Measurements from ENCODE around the gene PHACTR1.

The PHACTR1 gene

GRCh38 chr6:12869816-12870432, 153.4 kb downstream of the PHACTR1 start:
- TF ChIP-seq POLR2A (IDR thresholded peaks at IDR 0.05; ENCODE audit: low read depth, low read length) = no peak
- no peak for FAIRE-seq
- DNase-seq (ENCODE audit: insufficient read length, low spot score) = no peak

- DNase-seq (ENCODE audit: insufficient read length, low spot score) = no peak
- no peak for TF ChIP-seq POLR2A (IDR thresholded peaks at IDR 0.05; ENCODE audit: low read depth, low read length)
- FAIRE-seq = no peak
Observed at GRCh38 chr6:12873691-12874090, 157.1 kb downstream of the PHACTR1 start.

GRCh38 chr6:12875051-12875450, 158.5 kb downstream of the PHACTR1 start:
- FAIRE-seq (no peak), DNase-seq (ENCODE audit: insufficient read length, low spot score) (no peak)
- TF ChIP-seq POLR2A (IDR thresholded peaks at IDR 0.05; ENCODE audit: low read depth, low read length) = no peak

- FAIRE-seq = no peak
- no peak for DNase-seq (ENCODE audit: insufficient read length, low spot score)
- no peak for TF ChIP-seq POLR2A (IDR thresholded peaks at IDR 0.05; ENCODE audit: low read depth, low read length)
Observed at GRCh38 chr6:12878741-12879140, 162.2 kb downstream of the PHACTR1 start.

GRCh38 chr6:12882761-12883290, 166.3 kb downstream of the PHACTR1 start:
- DNase-seq (ENCODE audit: insufficient read length, low spot score) = no peak
- no peak for TF ChIP-seq POLR2A (IDR thresholded peaks at IDR 0.05; ENCODE audit: low read depth, low read length)
- no peak for FAIRE-seq

- FAIRE-seq (no peak), DNase-seq (ENCODE audit: insufficient read length, low spot score) (no peak)
- no peak for TF ChIP-seq POLR2A (IDR thresholded peaks at IDR 0.05; ENCODE audit: low read depth, low read length)
Observed at GRCh38 chr6:12884983-12885382, 168.4 kb downstream of the PHACTR1 start.

- DNase-seq (ENCODE audit: insufficient read length, low spot score) = no peak
- no peak for FAIRE-seq
- no peak for TF ChIP-seq POLR2A (IDR thresholded peaks at IDR 0.05; ENCODE audit: low read depth, low read length)
Observed at GRCh38 chr6:12886961-12887775, 170.6 kb downstream of the PHACTR1 start.

- no peak for DNase-seq (ENCODE audit: insufficient read length, low spot score)
- TF ChIP-seq POLR2A (IDR thresholded peaks at IDR 0.05; ENCODE audit: low read depth, low read length) = no peak
- no peak for FAIRE-seq
Observed at GRCh38 chr6:12890171-12890790, 173.7 kb downstream of the PHACTR1 start.

- FAIRE-seq (no peak), DNase-seq (ENCODE audit: insufficient read length, low spot score) (no peak)
- no peak for TF ChIP-seq POLR2A (IDR thresholded peaks at IDR 0.05; ENCODE audit: low read depth, low read length)
Observed at GRCh38 chr6:12891595-12891994, 175.0 kb downstream of the PHACTR1 start.

- FAIRE-seq (no peak), DNase-seq (ENCODE audit: insufficient read length, low spot score) (no peak)
- TF ChIP-seq POLR2A (IDR thresholded peaks at IDR 0.05; ENCODE audit: low read depth, low read length) = no peak
Observed at GRCh38 chr6:12892151-12892550, 175.6 kb downstream of the PHACTR1 start.

- TF ChIP-seq POLR2A (IDR thresholded peaks at IDR 0.05; ENCODE audit: low read depth, low read length) = no peak
- DNase-seq (ENCODE audit: insufficient read length, low spot score) = no peak
- FAIRE-seq = no peak
Observed at GRCh38 chr6:12893036-12893435, 176.5 kb downstream of the PHACTR1 start.

- TF ChIP-seq POLR2A (IDR thresholded peaks at IDR 0.05; ENCODE audit: low read depth, low read length) = no peak
- no peak for FAIRE-seq
- no peak for DNase-seq (ENCODE audit: insufficient read length, low spot score)
Observed at GRCh38 chr6:12895721-12896120, 179.2 kb downstream of the PHACTR1 start.

- FAIRE-seq = no peak
- DNase-seq (ENCODE audit: insufficient read length, low spot score) = no peak
- TF ChIP-seq POLR2A (IDR thresholded peaks at IDR 0.05; ENCODE audit: low read depth, low read length) = no peak
Observed at GRCh38 chr6:12896208-12896733, 179.7 kb downstream of the PHACTR1 start.

- TF ChIP-seq POLR2A (IDR thresholded peaks at IDR 0.05; ENCODE audit: low read depth, low read length) = no peak
- DNase-seq (ENCODE audit: insufficient read length, low spot score) (no peak), FAIRE-seq (no peak)
Observed at GRCh38 chr6:12898603-12899002, 182.0 kb downstream of the PHACTR1 start.
